Erythroblast (primary cell): ENCODE data around the gene CHCHD3.

Experiments used
- GATA1 ChIP-seq: IDR thresholded peaks from 2 replicates; pipeline ENCODE4 v1.6.1; 2011; ENCODE audit warnings: low read depth, mild to moderate bottlenecking, control low read depth, low read length, moderate library complexity
- POLR2A ChIP-seq: IDR thresholded peaks from 2 replicates; pipeline ENCODE4 v1.6.1; 2011; ENCODE audit warnings: mild to moderate bottlenecking, low read length

GRCh38 chr7:132953468-132953867 lies 128.4 kb downstream of the CHCHD3 start:
- TF ChIP-seq POLR2A (no peak), GATA1 (no peak)
